ENCODE data around the gene ZNF749. TPM values are rescaled to one million over a fixed set of nuclear protein-coding genes. Genes with fewer than 3 reads are reported as not detected.

The ZNF749 gene
- total and polyA plus RNA-seq, 10 of the 15 experiments (the other 5 are each of a cell fraction or from before 2014, with no cell fraction given), result 3.1 to 20.2 (median 13.7) TPM

DNA sequence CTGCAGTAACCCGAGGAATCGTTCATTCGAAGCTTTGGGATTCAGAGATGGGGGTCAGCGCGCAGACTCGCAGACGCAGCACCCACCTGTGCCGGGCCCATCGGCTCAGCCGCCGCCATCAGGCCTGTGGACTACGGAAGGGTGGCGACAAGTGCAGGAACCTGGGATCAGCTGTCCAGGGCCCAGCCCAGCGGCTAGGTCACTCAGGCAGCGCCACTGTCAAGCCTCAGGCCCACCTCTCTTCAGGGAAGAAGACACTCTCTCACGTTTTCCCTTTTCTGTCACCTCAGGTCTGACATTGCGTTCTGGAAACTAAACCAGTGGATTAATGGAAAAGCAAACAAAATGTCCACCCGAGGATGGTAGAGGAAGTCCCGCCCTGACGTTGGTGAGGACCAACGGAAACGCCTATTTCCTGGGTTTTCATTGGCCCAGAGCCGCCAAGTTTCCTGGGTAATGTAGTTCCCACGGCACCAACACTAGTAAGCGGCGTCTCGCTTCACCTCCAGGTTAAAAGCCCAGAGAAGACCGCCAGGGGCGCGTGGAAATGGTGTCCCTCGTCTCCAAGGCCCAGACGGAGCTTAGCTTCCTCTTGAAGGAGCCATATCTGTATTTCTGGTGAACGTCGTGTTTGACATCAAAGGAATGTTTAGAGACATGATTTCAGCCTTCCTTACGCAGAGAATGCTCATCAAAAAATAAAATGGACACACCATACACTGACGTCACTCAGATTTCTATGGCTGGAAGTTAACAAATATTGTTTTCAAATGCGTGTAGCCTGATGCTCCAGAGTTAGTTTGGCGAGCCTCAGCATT, 42.3 kb downstream of the ZNF749 start, which contains the start of gene ZNF772 (continued):
- TF ChIP-seq EED (IDR thresholded peaks at IDR 0.05; ENCODE audit: low read depth) (peak; percentile 19; the same call in 1 of the 2 replicates), CBFB (IDR thresholded peaks at IDR 0.05; ENCODE audit: low read depth) (no peak), MXI1 (IDR thresholded peaks at IDR 0.05; ENCODE audit: low read depth, low read length) (0 out of 2 replicates have a peak, but pooled peaks have one; percentile 20), KDM1A (IDR thresholded peaks at IDR 0.05; ENCODE audit: borderline replicate concordance) (no peak), HCFC1 (IDR thresholded peaks at IDR 0.05; ENCODE audit: low read length) (peak; percentile 90), BCL11A (IDR thresholded peaks at IDR 0.05; ENCODE audit: low read depth, low read length) (no peak), YBX1 (IDR thresholded peaks at IDR 0.05) (no peak), SREBF2 (IDR thresholded peaks at IDR 0.05; ENCODE audit: low read length) (no peak), ZZZ3 (IDR thresholded peaks at IDR 0.05; ENCODE audit: control insufficient read depth, insufficient read length, low read depth) (no peak), PAX8 (IDR thresholded peaks at IDR 0.05) (no peak), MTA2 (IDR thresholded peaks at IDR 0.05; ENCODE audit: low read depth) (no peak), RBBP5 (conservative IDR thresholded peaks at IDR 0.05) (no peak), ZNF217 (IDR thresholded peaks at IDR 0.05) (no peak), CHD2 (IDR thresholded peaks at IDR 0.05; ENCODE audit: borderline replicate concordance, low read depth, low read length) (peak; percentile 89; the same call in 1 of the 2 replicates), GABPA (IDR thresholded peaks at IDR 0.05; ENCODE audit: low read depth) (peak; percentile 97), NFIC (IDR thresholded peaks at IDR 0.05; ENCODE audit: low read depth, low read length) (no peak), PML (IDR thresholded peaks at IDR 0.05; ENCODE audit: low read length) (no peak), HDAC6 (IDR thresholded peaks at IDR 0.05; ENCODE audit: unreplicated experiment) (no peak), BMI1 (IDR thresholded peaks at IDR 0.05; ENCODE audit: borderline replicate concordance) (no peak), SMARCA5 (IDR thresholded peaks at IDR 0.05) (no peak), DPF2 (IDR thresholded peaks at IDR 0.05) (no peak), STAT1 (conservative IDR thresholded peaks at IDR 0.05) (peak; percentile 22; the same call in 1 of the 2 replicates), TAF1 (IDR thresholded peaks at IDR 0.05; ENCODE audit: borderline replicate concordance, low read depth, low read length) (no peak)
- TF ChIP-seq, protein P1, sequence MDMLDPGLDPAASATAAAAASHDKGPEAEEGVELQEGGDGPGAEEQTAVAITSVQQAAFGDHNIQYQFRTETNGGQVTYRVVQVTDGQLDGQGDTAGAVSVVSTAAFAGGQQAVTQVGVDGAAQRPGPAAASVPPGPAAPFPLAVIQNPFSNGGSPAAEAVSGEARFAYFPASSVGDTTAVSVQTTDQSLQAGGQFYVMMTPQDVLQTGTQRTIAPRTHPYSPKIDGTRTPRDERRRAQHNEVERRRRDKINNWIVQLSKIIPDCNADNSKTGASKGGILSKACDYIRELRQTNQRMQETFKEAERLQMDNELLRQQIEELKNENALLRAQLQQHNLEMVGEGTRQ (IDR thresholded peaks at IDR 0.05; ENCODE audit: borderline replicate concordance, low read depth, low read length), result no peak
- TF ChIP-seq, protein P2, sequence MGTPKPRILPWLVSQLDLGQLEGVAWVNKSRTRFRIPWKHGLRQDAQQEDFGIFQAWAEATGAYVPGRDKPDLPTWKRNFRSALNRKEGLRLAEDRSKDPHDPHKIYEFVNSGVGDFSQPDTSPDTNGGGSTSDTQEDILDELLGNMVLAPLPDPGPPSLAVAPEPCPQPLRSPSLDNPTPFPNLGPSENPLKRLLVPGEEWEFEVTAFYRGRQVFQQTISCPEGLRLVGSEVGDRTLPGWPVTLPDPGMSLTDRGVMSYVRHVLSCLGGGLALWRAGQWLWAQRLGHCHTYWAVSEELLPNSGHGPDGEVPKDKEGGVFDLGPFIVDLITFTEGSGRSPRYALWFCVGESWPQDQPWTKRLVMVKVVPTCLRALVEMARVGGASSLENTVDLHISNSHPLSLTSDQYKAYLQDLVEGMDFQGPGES (IDR thresholded peaks at IDR 0.05), result no peak
- TF ChIP-seq, protein P3, sequence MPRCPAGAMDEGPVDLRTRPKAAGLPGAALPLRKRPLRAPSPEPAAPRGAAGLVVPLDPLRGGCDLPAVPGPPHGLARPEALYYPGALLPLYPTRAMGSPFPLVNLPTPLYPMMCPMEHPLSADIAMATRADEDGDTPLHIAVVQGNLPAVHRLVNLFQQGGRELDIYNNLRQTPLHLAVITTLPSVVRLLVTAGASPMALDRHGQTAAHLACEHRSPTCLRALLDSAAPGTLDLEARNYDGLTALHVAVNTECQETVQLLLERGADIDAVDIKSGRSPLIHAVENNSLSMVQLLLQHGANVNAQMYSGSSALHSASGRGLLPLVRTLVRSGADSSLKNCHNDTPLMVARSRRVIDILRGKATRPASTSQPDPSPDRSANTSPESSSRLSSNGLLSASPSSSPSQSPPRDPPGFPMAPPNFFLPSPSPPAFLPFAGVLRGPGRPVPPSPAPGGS (IDR thresholded peaks at IDR 0.05; ENCODE audit: borderline replicate concordance, insufficient read depth, low read depth, low read length, poor library complexity, severe bottlenecking), result no peak
- TF ChIP-seq, protein P4, sequence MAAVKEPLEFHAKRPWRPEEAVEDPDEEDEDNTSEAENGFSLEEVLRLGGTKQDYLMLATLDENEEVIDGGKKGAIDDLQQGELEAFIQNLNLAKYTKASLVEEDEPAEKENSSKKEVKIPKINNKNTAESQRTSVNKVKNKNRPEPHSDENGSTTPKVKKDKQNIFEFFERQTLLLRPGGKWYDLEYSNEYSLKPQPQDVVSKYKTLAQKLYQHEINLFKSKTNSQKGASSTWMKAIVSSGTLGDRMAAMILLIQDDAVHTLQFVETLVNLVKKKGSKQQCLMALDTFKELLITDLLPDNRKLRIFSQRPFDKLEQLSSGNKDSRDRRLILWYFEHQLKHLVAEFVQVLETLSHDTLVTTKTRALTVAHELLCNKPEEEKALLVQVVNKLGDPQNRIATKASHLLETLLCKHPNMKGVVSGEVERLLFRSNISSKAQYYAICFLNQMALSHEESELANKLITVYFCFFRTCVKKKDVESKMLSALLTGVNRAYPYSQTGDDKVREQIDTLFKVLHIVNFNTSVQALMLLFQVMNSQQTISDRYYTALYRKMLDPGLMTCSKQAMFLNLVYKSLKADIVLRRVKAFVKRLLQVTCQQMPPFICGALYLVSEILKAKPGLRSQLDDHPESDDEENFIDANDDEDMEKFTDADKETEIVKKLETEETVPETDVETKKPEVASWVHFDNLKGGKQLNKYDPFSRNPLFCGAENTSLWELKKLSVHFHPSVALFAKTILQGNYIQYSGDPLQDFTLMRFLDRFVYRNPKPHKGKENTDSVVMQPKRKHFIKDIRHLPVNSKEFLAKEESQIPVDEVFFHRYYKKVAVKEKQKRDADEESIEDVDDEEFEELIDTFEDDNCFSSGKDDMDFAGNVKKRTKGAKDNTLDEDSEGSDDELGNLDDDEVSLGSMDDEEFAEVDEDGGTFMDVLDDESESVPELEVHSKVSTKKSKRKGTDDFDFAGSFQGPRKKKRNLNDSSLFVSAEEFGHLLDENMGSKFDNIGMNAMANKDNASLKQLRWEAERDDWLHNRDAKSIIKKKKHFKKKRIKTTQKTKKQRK (IDR thresholded peaks at IDR 0.05; ENCODE audit: low read depth, low read length), result no peak

Data from GM12878 (cell line).